Measurements from ENCODE around the gene LRRC4C.

- TF ChIP-seq, protein P1, sequence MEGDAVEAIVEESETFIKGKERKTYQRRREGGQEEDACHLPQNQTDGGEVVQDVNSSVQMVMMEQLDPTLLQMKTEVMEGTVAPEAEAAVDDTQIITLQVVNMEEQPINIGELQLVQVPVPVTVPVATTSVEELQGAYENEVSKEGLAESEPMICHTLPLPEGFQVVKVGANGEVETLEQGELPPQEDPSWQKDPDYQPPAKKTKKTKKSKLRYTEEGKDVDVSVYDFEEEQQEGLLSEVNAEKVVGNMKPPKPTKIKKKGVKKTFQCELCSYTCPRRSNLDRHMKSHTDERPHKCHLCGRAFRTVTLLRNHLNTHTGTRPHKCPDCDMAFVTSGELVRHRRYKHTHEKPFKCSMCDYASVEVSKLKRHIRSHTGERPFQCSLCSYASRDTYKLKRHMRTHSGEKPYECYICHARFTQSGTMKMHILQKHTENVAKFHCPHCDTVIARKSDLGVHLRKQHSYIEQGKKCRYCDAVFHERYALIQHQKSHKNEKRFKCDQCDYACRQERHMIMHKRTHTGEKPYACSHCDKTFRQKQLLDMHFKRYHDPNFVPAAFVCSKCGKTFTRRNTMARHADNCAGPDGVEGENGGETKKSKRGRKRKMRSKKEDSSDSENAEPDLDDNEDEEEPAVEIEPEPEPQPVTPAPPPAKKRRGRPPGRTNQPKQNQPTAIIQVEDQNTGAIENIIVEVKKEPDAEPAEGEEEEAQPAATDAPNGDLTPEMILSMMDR (IDR thresholded peaks at IDR 0.05), result peak in 3 of 4 experiments; percentile 17 to 48 (median 23)
- no peak for TF ChIP-seq POLR2AphosphoS5 (IDR thresholded peaks at IDR 0.05)
- TF ChIP-seq EP300 (IDR thresholded peaks at IDR 0.05), result no peak
- TF ChIP-seq POLR2A (IDR thresholded peaks at IDR 0.05), result no peak
Measured at GRCh38 chr11:40306938-40307548, 1152.4 kb downstream of the LRRC4C start.
